Measurements from ENCODE around the gene PDLIM1. TPM values are rescaled to one million over a fixed set of nuclear protein-coding genes. Genes with fewer than 3 reads are reported as not detected.
A peak's percentile ranks its signal among the peaks of the same experiment; 100 is the strongest.

PDLIM1 gene
- total and polyA plus RNA-seq, 10 of the 15 experiments (the other 5 are each of a cell fraction or from before 2014, with no cell fraction given): 95.7 to 714 (median 309) TPM

GRCh38 chr10:95290461-95291364, at the start of gene PDLIM1 (continued):
- TF ChIP-seq CTCF (IDR thresholded peaks at IDR 0.05 in 2 of 3, conservative IDR thresholded peaks at IDR 0.05 in 1 of 3; ENCODE audit: control insufficient read depth in 2 of 3, extremely low read depth in 1 of 3, insufficient read depth in 1 of 3, low read depth in 3 of 3, low read length in 3 of 3) (peak; percentile 21 to 30 (median 27); a peak in 5 of 6 replicates), USF1 (IDR thresholded peaks at IDR 0.05; ENCODE audit: borderline replicate concordance, extremely low read length, insufficient read depth, low read depth, low read length) (no peak), BCL11A (IDR thresholded peaks at IDR 0.05; ENCODE audit: low read depth, low read length) (no peak), SMAD5 (IDR thresholded peaks at IDR 0.05; ENCODE audit: low read depth) (0 out of 2 replicates have a peak, but pooled peaks have one; percentile 52), FOXK2 (IDR thresholded peaks at IDR 0.05) (no peak), TCF3 (IDR thresholded peaks at IDR 0.05; ENCODE audit: borderline replicate concordance, insufficient read depth, low read depth, low read length) (peak; percentile 74), ZNF687 (IDR thresholded peaks at IDR 0.05) (peak; percentile 97), HCFC1 (IDR thresholded peaks at IDR 0.05; ENCODE audit: low read length) (no peak), POU2F2 (IDR thresholded peaks at IDR 0.05; ENCODE audit: borderline replicate concordance, low read depth, low read length) (peak; percentile 40; the same call in 1 of the 3 replicates), SMAD1 (IDR thresholded peaks at IDR 0.05; ENCODE audit: low read depth, partially characterized antibody) (no peak), MAX (IDR thresholded peaks at IDR 0.05; ENCODE audit: low read depth, low read length) (peak; percentile 81), YBX1 (IDR thresholded peaks at IDR 0.05) (no peak), NFIC (IDR thresholded peaks at IDR 0.05; ENCODE audit: low read depth, low read length) (no peak), ETV6 (conservative IDR thresholded peaks at IDR 0.05 in 1 of 2, IDR thresholded peaks at IDR 0.05 in 1 of 2; ENCODE audit: borderline replicate concordance in 1 of 2, low read depth in 1 of 2) (0 out of 4 replicates have a peak, but pooled peaks of 1 of the 2 experiments have one; percentile 16), ESRRA (IDR thresholded peaks at IDR 0.05; ENCODE audit: low read length) (no peak), PML (IDR thresholded peaks at IDR 0.05; ENCODE audit: low read length) (no peak), NKRF (conservative IDR thresholded peaks at IDR 0.05) (peak; percentile 89), MXI1 (IDR thresholded peaks at IDR 0.05; ENCODE audit: low read depth, low read length) (peak; percentile 25; the same call in 1 of the 2 replicates), EED (IDR thresholded peaks at IDR 0.05; ENCODE audit: low read depth) (no peak; the same call in none of the 2 replicates)

Measured in GM12878 (cell line).